Hematopoietic multipotent progenitor cell treated with erythropoietin and hydrocortisone succinate and interleukin-3 and kit ligand, for 15 days (in vitro differentiated cells): Measurements from ENCODE around the gene DGKH.
A peak's percentile ranks its signal among the peaks of the same experiment; 100 is the strongest.

Source experiments
- DNase-seq: peaks from one replicate; pipeline ENCODE4 v3.0.0-alpha.2; 2015; ENCODE audit warnings: low spot score

Gene DGKH

GRCh38 chr13:42039946-42040729 is 8.3 kb upstream of the DGKH start:
- peak; percentile 82 for DNase-seq

DNA sequence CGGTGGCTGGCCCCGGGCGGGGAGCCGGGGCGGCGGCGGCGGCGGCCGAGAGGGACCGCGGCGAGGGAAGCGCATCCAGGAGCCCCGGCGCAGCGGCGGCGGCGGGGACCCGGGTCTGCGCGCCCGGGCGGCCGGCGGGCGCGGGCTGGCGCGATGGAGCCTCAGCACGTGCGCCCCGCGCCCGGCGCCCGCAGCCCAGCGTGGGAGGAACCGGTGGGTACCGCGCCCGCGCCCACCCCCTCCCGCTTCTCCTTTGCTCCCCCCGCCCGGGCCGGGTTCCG is 7.8 kb upstream of the DGKH start:
- DNase-seq = no peak

- DNase-seq = peak; percentile 61
Measured at GRCh38 chr13:42041011-42041683, 7.3 kb upstream of the DGKH start.

GRCh38 chr13:42041684-42042035 is 6.8 kb upstream of the DGKH start:
- peak; percentile 41 for DNase-seq

- no peak for DNase-seq
Measured at GRCh38 chr13:42043676-42044075, 4.8 kb upstream of the DGKH start.

DNA sequence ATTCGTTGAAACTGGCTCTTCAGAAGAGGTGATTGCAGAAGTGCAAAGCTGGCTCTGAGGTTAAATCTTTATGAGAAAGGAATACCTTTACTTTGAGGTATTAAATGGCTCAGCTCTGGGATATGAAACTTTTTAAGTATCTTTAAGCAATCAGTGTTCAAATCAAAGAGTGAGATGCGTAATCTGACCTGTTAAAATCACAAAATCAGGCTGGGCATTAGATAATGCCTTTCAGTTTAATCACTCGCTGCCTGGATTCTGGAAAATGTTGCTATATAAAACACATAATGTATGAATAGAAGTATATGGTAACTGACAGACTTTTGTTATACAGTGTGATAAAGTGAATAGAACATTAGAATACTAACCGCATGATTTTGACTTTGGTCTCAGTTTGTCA is 2.0 kb upstream of the DGKH start:
- DNase-seq = no peak

DNA sequence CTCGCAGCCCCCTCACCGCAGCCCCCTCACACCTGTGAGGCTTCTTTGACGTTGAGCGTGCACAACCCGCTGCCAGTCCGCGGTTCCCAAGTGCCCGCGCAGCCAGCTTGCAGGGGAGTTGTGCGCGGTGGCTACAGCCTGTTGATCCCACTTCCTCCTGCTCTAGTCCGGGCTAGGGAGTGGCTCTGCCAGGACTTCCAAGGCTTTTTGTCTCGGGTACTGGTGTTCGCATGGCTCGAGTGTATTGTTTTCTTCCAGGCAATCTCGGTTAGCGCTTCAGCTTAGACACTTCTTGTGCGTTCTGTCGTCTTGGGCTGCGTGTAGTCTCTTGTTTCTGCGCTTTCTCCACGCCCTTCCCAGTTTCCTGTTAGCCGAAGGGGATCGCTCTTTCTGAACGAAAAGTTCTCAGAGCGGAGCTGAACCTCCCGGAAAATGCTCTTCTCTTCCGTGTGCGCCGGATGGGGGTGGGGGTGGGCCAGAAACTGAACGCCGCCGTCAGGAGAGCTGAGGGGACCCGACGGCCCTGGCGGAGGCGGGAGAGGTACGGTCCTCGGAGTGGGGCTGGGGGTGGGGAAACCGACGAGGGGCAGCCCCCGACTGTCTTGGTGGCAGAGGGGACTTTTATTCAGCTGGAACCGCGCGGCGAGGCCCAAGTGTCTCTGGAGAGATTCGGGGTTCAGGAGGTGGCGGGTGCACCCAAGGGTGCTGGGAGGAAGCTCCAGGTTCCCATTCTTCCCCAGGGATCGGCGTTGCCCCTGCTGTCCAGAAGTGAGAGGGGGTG is 697 bp upstream of the DGKH start:
- no peak for DNase-seq

DNA sequence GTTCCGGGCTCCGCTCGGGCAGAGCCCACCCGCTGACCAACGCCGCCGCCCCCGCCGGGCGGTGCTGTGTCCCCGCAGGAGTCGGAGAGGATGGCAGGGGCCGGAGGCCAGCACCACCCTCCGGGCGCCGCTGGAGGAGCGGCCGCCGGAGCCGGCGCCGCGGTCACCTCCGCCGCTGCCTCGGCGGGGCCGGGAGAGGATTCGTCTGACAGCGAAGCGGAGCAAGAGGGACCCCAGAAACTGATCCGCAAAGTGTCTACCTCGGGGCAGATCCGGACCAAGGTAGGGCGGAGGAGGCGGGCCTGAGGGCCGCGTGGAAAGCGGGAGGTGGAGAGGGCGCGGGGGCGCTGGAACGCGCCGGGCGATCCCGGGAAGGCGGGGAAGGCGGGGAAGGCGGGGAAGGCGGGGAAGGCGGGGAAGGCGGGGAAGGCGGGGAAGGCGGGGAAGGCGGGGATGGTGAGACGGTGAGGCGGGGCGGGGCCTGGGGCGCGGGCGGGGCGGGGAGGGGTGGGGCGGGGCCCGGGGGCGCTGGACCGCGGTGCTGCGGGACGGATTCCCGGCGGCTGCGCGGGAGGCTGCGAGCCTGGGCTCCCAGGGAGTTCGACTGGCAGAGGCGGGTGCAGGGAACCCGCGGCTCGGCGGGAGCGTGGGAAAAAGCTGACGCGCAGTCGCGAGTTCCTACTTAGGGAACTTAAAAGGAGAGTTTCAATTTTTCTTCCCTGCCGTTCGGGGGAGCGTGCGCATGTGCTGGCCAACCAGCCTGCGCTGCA is 421 bp downstream of the DGKH start:
- DNase-seq = peak; percentile 53

DNA sequence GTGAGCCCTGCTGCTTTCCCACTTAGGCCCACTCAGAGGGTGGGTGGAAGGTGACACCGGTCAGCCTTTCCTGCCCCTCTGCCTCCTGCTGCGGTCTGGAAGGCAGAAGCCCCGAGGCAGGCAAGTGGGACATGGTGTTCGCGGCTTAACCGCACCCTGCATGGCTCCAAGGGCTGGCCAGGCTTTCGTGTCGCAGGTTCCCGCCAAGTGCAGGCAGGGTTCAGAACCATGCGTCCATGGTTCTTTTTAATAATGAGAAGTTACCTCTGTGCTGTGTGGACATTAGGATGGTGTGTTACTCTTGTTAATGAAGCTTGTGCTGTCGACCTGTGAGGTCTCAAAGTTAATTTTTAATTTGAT is 986 bp downstream of the DGKH start:
- DNase-seq = no peak

DNA sequence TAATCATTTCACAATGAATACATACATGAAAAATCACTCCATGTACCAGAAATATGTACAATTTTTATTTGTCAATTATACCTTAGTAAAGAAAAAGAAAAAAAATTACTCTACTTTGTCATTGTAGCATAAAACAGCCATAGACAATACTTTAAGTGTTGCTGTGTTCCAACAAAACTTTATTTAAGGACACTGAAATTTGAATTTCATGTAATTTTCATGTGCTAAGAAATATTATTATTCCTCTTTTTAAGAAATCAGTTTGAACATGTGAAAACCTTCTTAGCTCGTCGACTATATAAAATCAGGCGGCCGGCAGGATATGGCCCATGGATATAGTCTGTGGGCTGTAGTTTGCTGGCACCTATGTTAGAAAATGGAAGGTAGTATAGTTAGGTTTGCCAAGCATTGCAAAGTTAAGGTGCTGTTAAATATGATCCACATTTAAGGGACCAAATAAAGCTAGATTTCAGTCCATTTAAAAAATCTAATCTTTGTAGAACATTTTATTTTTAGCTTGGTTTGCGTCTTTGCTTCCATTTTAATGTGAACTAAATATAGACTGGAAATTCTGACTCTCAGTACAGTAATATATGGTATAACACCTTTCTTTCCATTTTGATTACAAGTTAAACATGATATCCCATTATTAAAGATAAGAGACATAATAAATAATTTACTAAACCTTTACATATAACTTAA is 6.5 kb downstream of the DGKH start:
- no peak for DNase-seq

- DNase-seq = no peak
Measured at GRCh38 chr13:42055500-42056085, 7.1 kb downstream of the DGKH start.

DNA sequence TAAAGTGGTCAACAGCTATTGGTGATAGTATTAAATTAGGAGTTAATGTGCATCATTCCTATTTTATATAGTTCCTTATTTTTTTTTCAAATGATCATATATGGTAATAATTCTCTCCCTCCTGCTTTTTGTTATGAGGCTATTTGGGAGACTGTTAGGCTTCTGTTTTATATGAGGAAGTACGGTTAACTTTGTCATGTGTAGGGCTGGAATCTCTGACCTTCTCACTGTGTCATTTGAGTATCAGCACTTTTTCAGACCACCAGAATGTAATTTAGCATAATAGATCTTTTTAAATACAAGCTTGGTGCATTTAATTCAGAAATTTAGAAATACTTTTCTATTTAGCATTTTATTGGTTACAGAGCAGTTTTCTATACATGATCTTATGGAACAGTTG is 7.7 kb downstream of the DGKH start:
- no peak for DNase-seq

GRCh38 chr13:42056583-42056982 is 8.1 kb downstream of the DGKH start:
- no peak for DNase-seq

DNA sequence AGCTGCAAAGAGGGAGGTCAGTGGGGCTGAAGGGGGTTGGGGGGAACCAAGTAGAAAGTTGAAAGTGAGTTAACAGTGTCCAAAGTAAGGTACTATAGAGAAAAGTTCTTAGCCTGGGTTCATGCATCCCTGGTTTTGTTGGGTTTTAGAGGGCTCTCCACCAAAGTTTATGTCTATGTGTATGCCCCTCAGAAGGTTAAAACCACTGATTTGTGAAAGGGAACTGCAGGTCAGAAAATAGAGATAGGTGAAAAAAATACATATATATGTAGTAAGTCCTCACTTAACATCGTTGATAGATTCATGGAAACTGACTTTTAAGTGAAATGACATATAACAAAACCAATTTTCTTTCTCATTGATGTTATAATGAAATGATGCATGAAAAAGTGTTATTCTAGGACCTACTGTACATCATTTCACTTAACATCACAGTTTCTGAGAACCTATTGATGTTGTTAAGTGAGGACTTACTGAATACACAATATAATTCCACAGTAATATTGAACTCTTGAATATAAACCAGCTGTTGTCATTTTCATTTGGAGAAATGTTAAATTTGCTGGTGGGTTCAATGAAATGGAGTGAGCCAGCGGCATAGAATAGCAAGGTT is 9.6 kb downstream of the DGKH start:
- no peak for DNase-seq

DNA sequence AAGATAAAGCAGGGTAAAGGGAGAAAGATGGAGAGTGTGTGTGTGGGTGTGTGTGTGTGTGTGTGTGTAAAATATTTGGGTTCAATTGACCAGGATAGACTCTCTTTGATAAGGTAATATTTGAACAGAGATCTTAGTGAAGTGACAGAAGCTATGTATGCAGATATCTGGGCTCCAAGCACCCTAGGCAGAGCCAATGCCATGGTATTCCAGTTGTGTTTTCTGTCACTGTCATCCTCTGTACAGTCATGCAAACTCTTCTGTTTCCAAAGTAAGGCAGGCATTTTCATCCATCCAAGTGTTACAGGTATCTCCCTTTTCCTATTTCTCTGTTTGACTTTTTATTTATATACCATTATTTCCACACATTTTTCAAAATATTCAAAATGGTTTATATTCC is 13.5 kb downstream of the DGKH start:
- DNase-seq = no peak

DNA sequence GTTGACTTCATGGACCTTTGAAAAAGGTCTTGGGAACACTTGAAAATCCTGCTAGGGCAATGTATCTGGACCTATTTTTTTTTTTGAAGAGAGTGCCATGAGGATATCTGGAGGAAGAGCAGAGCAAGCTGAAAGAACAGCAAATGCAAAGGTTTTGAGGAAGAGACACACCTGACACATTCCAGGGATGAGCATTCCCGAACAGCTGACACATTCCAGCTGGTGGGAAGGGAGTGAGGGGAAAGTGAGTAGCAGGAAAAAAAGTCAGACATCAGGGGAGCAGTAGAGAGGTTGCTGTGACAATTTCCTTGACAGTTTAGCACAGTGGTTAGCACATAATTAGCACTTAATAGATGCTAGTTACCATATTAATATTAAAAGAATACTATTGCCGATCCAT is 14.7 kb downstream of the DGKH start:
- no peak for DNase-seq

DNA sequence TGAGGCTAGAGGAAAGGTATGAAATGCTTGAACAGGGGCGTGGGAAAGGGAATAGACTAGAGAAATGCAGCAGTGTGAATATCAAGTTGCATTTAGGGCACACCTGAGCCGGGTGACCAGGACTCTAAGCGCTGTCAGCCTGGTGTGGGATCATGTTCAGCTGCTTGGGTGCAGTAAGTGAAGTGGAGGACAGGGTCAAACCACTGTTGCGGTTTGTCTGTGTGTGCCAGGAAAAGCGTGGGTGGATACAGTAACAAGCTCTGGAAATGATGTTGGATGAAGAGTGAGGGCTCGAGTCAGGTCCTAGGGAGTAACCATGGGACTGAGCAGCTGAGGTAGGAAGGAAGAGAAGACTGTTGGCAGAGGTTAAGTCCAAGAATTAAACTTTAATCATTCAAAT is 15.8 kb downstream of the DGKH start:
- no peak for DNase-seq

GRCh38 chr13:42064966-42065365 is 16.5 kb downstream of the DGKH start:
- DNase-seq = no peak

GRCh38 chr13:42065414-42065813 is 17.0 kb downstream of the DGKH start:
- no peak for DNase-seq

GRCh38 chr13:42066542-42066941 is 18.1 kb downstream of the DGKH start:
- no peak for DNase-seq

- DNase-seq = no peak
Measured at GRCh38 chr13:42068886-42069285, 20.4 kb downstream of the DGKH start.
